DOHH2 (cell line): ENCODE results near the gene RALGAPA2.

ENCODE experiments used
- CTCF ChIP-seq: fragments of 200-600 bp; sonication (generic); IDR thresholded peaks from one replicate; pipeline ENCODE4 v1.5.1; 2014; ENCODE audit warnings: antibody characterized with exemption, mild to moderate bottlenecking, low read depth, low read length; ENCODE audit not compliant: poor library complexity, severe bottlenecking
- EZH2phosphoT487 ChIP-seq: fragments of 200-600 bp; sonication (generic); IDR thresholded peaks from 2 replicates; pipeline ENCODE4 v1.6.1; 2017; ENCODE audit warnings: borderline replicate concordance, mild to moderate bottlenecking, antibody characterized with exemption, low read length, moderate library complexity, mixed read lengths

GRCh38 chr20:20491784-20492264, 220.6 kb downstream of the RALGAPA2 start:
- TF ChIP-seq CTCF (no peak), EZH2phosphoT487 (no peak)
